ENCODE measurements around the gene DDIT3.
A peak's percentile ranks its signal among the peaks of the same experiment; 100 is the strongest.
"Not testable (repeated sequence)": the region's sequence is repeated elsewhere in the genome, so short reads cannot be mapped to it uniquely, and the experiment has no call there.

DDIT3 gene, protein sequence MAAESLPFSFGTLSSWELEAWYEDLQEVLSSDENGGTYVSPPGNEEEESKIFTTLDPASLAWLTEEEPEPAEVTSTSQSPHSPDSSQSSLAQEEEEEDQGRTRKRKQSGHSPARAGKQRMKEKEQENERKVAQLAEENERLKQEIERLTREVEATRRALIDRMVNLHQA

DNA sequence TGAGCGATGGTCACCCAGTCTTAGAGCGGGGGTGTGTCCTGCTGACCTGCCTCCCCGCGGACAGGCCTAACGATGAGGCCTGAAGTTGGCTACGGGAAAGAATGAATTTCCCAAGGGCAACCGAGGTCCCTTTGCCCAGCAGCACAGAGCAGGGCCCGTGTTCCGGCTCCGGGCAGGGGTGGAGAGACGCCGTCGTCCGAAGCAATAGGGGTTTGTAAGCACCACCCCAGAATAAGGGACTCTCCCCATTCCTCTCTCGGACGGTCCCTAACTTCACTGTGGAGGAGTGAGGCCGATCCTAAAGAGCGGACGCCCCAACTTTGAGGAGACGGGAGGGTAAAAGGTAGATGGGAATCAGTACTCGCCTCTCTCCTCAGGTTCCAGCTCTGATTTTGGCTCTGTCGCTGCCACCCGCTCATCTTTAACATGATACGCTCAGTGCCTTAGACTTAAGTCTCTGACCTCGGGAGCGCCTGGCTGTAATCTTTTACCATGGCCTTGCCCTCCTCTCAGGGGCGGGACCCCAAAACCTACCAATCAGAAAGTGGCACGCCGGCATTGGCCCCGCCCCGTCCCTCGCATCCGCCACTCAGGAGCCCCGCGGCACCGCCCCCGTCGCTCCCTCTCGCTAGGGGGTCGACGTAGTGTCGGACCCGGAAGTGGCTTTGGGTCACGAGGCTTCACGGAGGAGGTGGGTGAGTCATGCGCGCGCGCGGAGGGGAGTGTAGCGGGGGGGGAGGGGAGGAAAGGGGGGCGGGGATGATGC is at the start of gene DDIT3:
DDIT3 (minus strand) TSS at position 462 of the 766 bp plus-strand sequence. CDS start 3,108 bp downstream, outside the sequence.
- DNase-seq: peak; percentile 91

DNA sequence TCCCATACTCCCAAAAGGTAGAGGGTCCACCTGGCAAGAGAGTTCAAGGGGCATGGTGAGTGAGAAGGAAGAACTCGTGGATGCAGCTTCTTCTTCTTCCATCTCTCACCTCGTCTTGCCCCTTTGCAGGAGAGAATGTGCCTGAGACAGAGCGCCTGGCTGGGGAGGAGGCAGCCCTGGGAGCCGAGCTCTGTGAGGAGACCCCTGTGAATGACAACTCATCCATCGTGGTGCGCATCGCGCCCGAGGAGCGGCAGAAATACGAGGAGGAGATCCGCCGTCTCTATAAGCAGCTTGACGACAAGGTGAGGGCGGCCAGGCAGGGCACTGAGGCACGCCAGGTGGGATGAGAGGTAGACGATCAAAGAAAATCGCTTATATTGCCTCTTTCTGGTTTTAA is 49.5 kb upstream of the DDIT3 start:
- DNase-seq: no peak

DNA sequence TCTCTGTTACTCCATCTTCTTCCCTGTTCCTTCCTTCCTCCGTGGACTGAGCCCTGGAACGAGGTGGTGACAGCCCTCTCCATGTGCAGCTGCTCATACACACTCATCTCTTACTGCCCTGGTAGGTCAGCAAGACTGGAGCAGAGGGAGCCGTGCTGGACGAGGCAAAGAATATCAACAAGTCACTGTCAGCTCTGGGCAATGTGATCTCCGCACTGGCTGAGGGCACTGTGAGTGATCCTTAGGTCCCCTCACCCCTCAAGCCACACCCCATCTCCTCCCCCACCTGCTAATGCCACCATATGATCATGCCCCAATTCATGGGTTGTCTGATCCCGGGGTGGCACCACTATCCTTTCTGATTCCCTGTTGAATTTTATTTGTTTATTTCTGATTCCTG is 48.5 kb upstream of the DDIT3 start:
- DNase-seq: no peak

DNA sequence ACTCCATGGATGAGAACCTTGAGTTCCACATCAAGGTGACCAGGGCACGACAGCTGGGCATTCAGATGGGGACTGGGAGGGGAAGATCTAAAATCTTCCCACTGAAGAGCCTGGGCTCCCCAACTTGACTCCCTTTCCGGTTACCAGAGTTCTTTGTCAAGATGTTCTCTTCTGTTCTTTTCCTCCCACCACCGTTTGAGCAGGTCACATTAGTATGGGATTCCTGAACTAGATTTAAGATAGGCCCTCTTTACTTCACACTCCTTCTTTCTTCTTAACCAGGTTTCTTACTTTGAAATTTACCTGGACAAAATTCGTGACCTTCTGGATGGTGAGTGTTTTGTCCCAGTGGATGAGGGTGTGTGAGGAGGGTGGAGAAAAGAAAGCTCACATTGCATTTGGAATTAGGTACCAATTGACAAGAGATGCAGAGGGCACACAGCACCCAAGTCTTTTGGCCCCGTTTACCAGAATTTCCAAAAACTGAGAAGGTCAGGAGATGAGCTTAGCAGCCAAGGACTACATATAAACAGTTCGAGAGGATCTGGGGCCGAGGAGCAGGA is 43.9 kb upstream of the DDIT3 start:
- no peak for DNase-seq

DNA sequence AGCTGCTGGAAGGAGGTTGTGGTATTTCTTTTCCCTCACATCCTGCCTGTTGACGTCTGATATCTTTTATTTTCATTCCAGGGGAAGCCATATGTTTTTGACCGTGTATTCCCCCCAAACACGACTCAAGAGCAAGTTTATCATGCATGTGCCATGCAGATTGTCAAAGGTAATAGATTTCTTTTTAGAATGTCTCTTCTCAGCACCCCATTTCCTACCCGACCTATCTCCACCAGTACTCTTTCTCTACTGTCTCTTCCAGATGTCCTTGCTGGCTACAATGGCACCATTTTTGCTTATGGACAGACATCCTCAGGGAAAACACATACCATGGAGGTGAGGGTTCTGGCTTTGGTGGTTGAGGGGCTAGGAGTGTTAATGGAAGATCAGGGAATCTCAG is 43.0 kb upstream of the DDIT3 start:
- no peak for DNase-seq

DNA sequence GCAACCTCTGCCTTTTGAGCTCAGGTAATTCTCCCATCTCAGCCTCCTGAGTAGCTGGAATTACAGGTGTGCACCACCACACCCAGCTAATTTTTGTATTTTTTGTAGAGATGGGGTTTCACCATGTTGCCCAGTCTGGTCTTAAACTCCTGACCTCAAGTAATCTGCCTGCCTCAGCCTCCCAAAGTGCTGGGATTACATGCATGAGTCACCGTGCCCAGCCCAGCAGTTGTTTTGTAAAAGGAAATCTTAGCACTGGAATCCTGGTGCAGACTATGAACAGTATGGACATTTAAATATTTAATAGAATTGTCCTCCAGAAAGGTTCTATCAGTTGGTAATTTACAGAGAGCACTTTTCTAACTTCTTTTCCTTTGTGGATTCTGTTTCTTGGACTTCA is 40.8 kb upstream of the DDIT3 start:
- not testable (repeated sequence) for DNase-seq

DNA sequence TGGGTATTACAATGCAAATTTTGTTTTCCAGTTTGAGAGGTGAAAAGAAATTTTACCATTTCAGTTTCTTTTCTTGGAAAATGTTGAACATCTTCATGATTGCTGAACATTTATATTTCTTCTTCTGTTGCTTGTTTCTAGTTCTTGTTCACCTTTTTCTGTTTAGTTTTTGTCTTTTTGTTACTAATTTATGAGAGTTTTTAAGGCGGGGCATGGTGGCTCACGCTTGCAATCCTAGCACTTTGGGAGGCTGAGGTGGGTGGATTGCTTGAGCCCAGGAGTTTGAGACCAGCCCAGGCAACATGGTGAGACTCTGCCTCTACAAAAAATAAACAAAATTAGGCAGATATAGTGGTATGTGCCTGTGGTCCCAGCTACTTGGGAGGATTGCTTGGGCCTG is 40.2 kb upstream of the DDIT3 start:
- DNase-seq: no peak

DNA sequence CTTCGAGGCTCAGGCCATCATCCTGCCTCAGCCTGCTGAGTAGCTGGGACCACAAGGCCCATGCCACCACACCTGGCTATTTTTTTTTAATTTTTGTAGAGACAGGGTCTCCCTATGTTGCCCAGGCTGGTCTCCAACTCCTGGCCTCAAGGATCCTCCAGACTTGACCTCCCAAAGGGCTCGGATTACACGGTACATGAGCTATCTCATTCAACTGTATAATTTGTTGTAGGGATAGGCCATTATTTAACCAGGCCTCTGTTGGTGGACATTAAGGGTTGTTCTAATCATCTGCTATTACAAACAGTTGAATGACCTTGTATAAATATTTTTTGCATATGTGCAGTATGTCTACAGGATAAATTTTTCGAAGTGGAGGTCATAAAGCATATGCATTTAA is 38.5 kb upstream of the DDIT3 start:
- no peak for DNase-seq

DNA sequence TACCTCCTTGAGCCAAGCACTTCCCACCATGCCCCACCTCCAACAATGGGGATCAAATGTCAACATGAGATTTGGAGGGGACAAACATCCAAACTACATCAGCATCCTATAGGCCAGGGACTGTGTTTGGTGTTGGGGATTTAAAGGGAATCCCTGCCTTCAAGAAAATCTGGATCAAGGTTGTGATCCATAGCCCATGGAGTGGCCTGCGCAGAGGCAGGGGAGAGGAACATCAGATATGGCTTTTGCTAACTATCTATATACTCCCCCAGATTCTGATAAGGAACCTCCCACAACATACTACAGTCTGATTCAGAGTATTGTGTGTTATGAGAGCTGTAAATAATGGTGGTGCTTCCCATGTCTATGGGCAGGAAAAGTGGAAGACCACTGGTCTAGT is 34.6 kb upstream of the DDIT3 start:
- DNase-seq: no peak

DNA sequence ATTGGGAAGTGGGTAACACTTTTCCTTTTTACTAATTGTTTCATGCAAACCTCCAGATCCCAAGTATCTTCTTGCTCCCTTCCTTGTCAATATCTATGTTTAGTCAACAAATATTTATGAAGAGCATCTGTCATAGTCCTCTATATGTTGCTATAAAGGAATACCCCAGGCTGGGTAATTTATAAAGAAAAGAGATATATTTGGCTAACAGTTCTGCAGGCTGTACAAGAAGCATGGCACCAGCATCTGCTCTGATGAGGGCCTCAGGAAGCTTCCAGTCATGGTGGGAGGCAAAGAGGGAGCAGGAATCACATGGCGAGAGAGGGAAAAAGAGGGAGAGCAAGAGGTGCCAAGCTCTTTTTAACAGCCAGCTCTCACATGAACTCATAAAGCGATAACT is 34.1 kb upstream of the DDIT3 start:
- DNase-seq: no peak

DNA sequence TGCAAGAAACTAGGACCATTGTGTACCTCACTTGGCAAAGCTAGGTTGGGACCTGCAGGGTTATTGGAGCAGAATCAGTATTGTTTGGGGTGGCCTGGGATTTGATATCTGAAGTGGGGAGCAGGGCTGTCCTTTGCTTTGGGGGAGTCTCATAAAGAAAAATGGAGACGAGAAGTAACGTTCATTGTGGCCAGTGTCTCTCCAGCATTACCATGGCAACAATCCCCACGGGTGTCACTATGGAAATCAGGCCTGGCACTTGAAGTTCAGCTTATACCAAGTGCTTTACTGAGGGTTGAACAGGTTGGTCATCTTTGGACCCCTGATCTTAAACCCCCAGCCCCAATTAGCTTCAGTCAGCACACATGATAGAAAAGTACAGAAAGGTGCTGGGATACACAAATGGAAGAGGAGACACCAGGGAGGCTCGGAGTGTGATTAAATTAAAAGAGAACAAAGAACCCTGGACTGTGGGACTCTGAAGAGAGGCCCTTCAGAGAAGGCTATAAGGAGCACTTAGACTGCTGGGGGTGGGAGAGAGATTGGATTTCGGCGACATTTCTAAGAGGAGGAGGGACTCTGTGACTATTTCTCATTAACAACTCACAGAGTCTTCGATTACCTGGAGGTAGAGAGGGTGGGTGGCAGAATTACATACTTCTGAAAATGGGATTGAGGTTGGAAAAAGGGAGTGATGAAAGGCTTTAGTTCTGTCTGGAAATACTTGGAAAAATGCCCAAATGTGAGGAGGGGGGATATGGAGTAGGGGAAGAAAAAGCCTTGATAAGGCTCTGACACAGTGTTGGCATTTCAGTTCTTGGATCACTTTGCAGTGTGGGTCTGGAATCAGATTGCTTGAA is 33.3 kb upstream of the DDIT3 start:
- DNase-seq: no peak

DNA sequence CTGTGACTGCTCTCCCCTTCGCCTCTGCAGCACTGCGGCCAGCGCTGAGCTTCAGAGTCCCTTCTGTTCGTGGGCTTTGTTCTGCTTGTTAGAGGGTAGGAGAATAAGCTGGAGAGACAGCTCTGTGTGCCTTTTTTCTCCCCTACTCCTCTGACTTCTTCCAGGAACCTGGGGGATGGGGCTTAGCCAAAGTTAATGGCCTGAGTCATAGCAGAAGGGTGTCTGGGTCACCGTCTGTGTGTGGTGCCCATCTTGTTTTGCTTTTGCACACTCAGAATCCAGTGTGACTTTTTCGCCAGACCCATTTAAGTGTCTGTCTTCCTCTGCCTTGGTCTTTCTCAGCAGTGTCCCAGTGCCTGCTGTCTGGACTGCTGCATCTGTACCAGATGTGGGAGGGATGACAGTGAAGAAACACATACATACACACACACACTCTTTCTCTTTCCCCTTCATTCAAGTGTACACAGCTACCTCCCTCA is 32.6 kb upstream of the DDIT3 start:
- peak; percentile 1 for DNase-seq

DNA sequence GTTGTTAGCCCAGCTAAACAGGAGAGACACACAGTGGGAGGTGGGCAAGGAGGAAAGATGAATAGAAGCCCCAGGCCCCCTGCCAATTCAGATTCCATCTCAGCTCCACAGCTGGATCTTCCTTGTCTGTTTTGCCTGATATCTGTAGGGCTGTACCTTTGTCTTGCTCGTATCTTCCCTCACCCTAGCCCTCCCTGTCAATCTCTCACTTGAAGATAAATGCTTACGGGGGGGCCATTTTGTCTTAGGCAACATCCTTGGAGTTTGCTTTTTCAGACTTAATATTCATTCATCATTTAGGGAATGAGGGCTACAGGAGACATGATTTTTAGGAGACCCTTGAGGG is 32.0 kb upstream of the DDIT3 start:
- no peak for DNase-seq

DNA sequence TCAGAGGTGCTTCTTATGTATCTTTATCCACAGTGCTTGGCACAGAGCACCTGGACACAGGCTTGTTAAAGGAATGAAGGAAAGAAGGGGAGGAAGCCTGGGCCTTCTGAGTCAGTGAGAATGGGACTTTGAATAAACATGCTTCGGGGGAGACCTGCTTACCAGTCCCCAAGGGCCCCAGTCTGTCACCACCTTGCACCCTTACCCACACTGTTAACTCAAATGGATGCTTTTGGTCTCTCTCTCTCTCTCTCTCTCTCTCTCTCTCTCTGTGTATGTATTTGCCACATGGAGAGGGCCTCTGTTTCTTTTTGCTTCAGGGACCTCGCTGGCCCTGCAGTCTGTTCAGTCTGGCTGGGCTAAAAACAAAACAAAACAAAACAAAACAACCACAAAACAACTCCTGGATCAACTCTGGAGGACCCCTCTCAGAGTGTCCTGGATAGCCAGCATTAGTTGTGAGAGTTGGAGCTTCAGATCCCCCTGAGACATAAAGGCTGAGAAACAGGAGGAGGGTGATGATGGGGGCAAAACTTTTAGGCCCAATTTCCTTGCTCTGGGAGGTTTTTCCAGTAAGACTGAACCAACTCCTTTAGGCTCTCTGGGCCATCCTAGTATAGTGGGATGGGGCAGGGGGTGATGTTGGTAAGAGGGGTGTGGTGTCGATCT is 31.5 kb upstream of the DDIT3 start:
- no peak for DNase-seq

DNA sequence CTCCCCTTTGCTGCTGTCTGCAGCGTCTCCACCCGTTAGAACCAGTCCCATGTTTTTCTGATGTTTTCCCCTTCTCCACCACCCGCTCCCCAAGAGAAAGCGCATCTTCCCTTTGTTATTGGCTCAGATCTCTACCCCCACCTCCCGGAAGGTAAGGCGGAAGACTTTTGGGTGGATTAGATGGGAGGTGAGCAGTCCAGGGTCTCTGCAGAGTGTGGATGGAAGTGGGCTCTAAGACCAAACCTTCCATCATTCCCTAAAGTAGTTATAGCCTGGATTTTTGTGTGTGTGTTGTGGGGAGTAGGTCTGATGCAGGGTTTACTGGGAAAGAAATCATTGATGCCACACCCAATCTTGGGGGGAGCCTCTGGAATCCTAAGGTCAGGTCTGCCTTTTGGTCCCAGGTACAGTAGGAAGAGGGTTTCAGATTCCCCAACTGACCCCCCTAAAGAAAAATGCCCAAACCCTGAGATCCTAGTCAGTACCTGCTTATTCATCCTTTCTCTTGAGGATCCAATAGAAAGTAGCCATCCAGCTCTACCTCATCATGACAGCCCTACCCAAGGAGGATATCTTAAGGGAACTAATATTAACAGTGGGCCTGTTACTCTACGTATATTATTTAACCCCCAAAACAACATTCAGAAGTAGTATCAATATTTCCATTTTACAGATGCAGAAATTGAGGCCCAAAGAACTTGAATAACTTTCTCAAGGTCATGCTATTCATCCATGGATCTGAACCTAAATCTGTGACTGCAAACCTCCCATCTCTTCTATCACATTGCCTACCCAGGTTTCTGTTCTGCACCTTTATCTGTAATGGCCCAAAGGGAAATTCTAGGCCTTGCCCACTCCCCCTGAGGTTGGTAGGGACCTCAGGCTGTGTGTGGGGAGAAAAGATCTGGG is 30.6 kb upstream of the DDIT3 start:
- DNase-seq: no peak

DNA sequence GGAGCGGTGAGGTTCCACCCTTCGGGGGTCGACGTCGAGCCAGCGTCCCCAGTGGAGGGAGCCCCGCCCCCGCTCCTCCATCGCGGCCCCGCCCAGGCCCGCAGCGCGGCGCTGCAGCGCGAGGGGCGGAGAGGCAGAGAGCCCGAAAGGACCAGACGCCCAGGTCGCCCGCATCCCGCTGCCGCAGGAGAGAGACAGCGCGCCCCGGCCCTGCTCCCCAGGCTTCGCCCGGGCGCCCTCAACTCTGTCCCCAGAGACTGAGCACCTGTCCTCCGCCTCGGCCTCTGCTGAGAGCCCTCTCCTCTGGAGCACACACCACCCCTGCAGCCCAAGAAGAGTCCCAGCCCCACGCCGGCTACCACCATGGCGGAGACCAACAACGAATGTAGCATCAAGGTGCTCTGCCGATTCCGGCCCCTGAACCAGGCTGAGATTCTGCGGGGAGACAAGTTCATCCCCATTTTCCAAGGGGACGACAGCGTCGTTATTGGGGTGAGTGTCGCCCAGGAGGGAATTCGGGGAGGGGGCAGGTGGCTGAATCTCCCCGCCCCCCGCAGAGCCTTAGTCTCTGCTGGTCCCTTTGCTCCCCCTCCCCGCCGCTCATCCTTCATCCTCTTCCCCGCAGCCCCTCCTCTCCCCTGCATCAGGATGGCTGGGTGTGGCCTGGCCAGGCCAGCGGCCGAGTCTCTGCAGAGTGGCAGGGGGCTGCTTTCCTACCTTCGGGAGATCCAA is 29.8 kb upstream of the DDIT3 start, which contains the start of gene KIF5A:
KIF5A (plus strand) TSS at position 136 of the 732 bp plus-strand sequence; CDS start at position 364, 228 bp downstream.
- peak; percentile 8 for DNase-seq

DNA sequence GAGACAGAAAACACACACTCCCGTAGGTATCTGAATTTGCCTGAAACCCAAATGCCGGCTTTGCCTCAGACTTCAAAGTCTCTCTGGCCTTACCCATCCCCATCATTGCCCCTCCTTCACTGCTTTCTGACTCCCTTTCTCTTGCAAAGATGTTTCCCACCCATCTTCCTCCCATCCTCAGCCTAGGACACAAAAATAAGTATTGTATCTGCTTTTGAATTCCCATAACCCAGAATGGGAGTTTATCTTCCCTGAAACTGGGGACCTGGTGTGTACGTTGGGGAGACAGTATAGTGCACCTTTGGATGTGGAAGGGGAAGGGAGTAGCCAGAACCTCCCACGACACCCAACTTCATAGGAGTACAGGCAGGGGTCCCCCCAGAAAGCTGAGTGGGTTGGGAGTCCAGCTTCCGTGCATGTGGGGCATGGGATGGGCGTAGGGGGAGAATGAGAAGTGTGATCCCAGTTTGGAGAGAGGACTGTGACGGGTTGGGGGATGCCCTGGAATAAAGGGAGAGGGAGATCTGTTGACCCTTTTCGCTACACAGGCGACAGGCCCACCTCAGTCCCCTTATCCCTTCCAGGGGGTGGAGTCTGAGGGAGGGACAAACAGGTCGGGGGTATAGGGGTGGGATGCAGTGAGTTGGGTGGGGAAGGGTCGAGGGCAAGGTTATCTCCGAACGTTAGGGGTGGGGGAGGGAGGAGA is 29.0 kb upstream of the DDIT3 start:
- no peak for DNase-seq

DNA sequence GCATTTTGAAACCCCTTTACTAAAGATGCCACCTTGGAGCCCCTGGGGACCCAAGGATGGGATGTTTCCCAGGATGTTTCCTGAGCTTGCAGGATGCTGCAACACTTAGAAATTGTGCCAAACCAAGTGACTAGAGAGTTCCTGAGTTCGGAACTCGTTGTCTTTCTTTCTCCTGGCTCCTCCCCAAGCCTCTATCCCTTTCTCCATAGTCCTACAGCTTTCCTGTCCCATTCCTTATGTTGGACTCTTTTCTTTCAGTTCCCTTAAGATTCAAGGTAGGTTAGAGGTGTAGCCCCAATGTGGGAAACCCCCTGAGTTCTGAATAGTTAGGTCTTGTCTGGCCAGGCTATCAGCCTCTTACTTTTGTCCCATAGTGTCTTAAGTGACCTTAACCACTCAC is 28.2 kb upstream of the DDIT3 start:
- no peak for DNase-seq

DNA sequence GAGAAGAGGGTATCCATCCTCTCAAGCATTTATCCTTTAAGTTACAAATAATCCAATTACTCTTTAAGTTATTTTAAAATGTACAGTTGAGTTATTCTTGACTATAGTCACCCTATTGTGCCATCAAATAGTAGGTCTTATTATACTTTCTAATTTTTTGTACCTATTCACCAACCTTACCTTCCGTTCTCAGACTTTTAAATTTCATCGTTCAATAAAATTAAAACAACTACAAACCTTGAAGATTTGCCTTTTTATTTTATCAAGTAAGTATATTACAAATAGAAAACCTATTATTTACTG is 27.6 kb upstream of the DDIT3 start:
- no peak for DNase-seq

DNA sequence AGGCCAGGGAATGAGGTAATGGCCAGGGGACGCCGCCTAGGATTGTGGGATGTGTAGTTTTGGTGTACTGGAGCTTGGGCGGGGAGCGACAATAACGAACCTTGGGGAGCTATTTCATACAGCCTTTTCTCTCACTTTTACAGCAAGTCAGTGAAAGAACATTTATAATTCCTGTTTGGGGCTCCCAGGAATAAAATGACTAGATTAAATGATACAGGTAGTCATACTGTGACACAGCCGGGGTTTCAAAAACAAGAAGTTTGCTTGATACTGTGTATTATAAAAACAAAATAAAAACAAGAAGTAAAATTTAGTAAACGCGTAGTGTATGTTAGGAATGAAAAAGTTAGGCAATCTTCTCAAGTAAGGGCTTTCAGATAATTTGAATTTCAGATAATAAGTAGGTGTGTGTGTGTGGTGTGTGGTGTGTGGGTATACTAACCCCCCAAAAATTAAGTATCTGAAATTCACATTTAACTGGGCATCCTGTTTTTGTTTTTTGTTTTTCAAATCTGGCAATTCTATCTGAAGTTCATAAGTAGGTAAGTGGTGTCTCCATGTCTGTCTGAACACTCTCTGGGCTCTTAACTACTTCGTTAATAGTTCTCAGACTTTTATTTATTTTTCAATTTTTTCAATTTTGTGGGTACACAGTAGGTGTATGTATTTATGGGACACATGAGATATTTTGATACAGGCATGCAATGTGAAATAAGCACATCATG is 27.1 kb upstream of the DDIT3 start:
- no peak for DNase-seq
